CD4-positive, alpha-beta T cell (primary cell): Measurements from ENCODE around the gene EIF5A2. TPM values are rescaled to one million over a fixed set of nuclear protein-coding genes. Genes with fewer than 3 reads are reported as not detected.

ENCODE experiments used
- ATAC-seq: fragments of 200-7000 bp; cut with Tn5 transposase; one replicate; pipeline ENCODE4 v1.10.0; 2022; ENCODE audit warnings: mild to moderate bottlenecking; ENCODE audit not compliant: poor library complexity
- CTCF ChIA-PET: fragments of 350-600 bp; sonication (Branson Sonifier 250); formaldehyde crosslinking; loops from one replicate; lab custom pipeline; 2021; ENCODE audit warnings: antibody characterized with exemption, inconsistent platforms; lab: Charles Lee
- POLR2A ChIA-PET: fragments of 350-600 bp; sonication (Branson Sonifier 250); formaldehyde crosslinking; loops from one replicate; lab custom pipeline; 2021; ENCODE audit warnings: antibody characterized with exemption, inconsistent platforms; lab: Charles Lee
- DNase-seq, 14 experiments: peaks; one replicate each; pipeline ENCODE4 v3.0.0-alpha.2; 2013 to 2020; ENCODE audit warnings: mixed read lengths in 2 of 14
- H3K27ac ChIP-seq, 2 donors: one replicate each; pipeline versions ENCODE4 v1.5.1 to v1.7.0; 2013; ENCODE audit warnings: low read length in 2 of 2, low read depth in 1 of 2, mild to moderate bottlenecking in 1 of 2
- H3K27me3 ChIP-seq, 2 experiments: 1 replicate in 1 of 2; 2 replicates in 1 of 2; pipeline versions ENCODE4 v1.6.1 to v1.7.0; 2013; ENCODE audit warnings: low read length in 2 of 2, control low read depth in 1 of 2, mild to moderate bottlenecking in 1 of 2, moderate library complexity in 1 of 2; ENCODE audit not compliant: insufficient read depth in 2 of 2, control insufficient read depth in 1 of 2
- H3K36me3 ChIP-seq: one replicate; pipeline ENCODE4 v1.6.1; 2013; ENCODE audit warnings: low read length, control low read depth; ENCODE audit not compliant: insufficient read depth
- H3K4me1 ChIP-seq: one replicate; pipeline ENCODE4 v1.6.1; 2013; ENCODE audit warnings: low read length, control low read depth; ENCODE audit not compliant: insufficient read depth
- H3K4me3 ChIP-seq: one replicate; pipeline ENCODE4 v1.5.1; 2013; ENCODE audit warnings: mild to moderate bottlenecking, low read length, moderate library complexity
- H3K9me3 ChIP-seq, 2 experiments: 1 replicate in 1 of 2; 2 replicates in 1 of 2; pipeline versions ENCODE4 v1.6.1 to v1.7.0; 2013; ENCODE audit warnings: low read length in 2 of 2, mild to moderate bottlenecking in 2 of 2, control low read depth in 1 of 2, moderate library complexity in 1 of 2; ENCODE audit not compliant: control insufficient read depth in 1 of 2, insufficient read depth in 1 of 2
- H3K27ac Mint-ChIP-seq: one replicate; pipeline ENCODE4 v1.8.0; 2020; ENCODE audit warnings: mixed read lengths
- H3K27me3 Mint-ChIP-seq: one replicate; pipeline ENCODE4 v1.8.0; 2021; ENCODE audit warnings: mixed read lengths
- H3K36me3 Mint-ChIP-seq: one replicate; pipeline ENCODE4 v1.8.0; 2021; ENCODE audit warnings: low read depth, mixed read lengths
- H3K4me1 Mint-ChIP-seq: one replicate; pipeline ENCODE4 v1.8.0; 2021; ENCODE audit warnings: low read depth, mixed read lengths
- H3K4me3 Mint-ChIP-seq: one replicate; pipeline ENCODE4 v1.8.0; 2020; ENCODE audit warnings: mild to moderate bottlenecking, mixed read lengths
- H3K9me3 Mint-ChIP-seq: one replicate; pipeline ENCODE4 v1.8.0; 2020; ENCODE audit warnings: mixed read lengths
- CTCF ChIP-seq: fragments of 200-600 bp; IDR thresholded peaks from one replicate; pipeline ENCODE4 v1.8.0; 2022; ENCODE audit warnings: antibody characterized with exemption, mild to moderate bottlenecking
- intact Hi-C, 2 experiments: fragments of 100-400 bp; cut with DNase I in 1 of 2; cut with micrococcal nuclease in 1 of 2; formaldehyde crosslinking; loops; one replicate each; pipeline versions ENCODE4 v1.15.1 to v1.9.0; 2023 to 2025; cut with DNase I, micrococcal nuclease
- total RNA-seq, 174 experiments: library from RNA in 2 of 174; stranded (reverse) in 2 of 174; gene quantifications; one replicate each; pipeline ENCODE4 v1.2.3 and lab custom pipeline; 2021 to 2026

The EIF5A2 gene
- total RNA-seq, 2 experiments from 2014 or later = 10.6 to 13.7 TPM

- no peak for TF ChIP-seq CTCF
- DNase-seq (no peak), ATAC-seq (no peak)
- Mint-ChIP-seq H3K27ac (no peak overlapping the region), H3K9me3 (no peaks in the 10 kb centered on the region), H3K27me3 (no peaks in the 10 kb centered on the region), H3K36me3 (peaks cover 31% of the 10 kb centered on the region), H3K4me1 (peaks cover 15% of the 10 kb centered on the region), H3K4me3 (no peak overlapping the region)
- Histone ChIP-seq H3K9me3 (no peaks in the 10 kb centered on the region), H3K4me1 (peaks cover 10% of the 10 kb centered on the region), H3K27ac (no peak overlapping the region), H3K36me3 (peaks cover 32% of the 10 kb centered on the region), H3K27me3 (no peaks in the 10 kb centered on the region), H3K4me3 (no peak overlapping the region)
- ChIA-PET POLR2A (no interaction called here), CTCF (no interaction called here)
- intact Hi-C loops = loop anchor here in 1 of 2 experiments (10.0 kb wide), 1 partner anchor 679 kb away; the partner anchor contains the start of gene PHC3
Observed at GRCh38 chr3:170863816-170864215, 44.6 kb downstream of the EIF5A2 start.

DNA sequence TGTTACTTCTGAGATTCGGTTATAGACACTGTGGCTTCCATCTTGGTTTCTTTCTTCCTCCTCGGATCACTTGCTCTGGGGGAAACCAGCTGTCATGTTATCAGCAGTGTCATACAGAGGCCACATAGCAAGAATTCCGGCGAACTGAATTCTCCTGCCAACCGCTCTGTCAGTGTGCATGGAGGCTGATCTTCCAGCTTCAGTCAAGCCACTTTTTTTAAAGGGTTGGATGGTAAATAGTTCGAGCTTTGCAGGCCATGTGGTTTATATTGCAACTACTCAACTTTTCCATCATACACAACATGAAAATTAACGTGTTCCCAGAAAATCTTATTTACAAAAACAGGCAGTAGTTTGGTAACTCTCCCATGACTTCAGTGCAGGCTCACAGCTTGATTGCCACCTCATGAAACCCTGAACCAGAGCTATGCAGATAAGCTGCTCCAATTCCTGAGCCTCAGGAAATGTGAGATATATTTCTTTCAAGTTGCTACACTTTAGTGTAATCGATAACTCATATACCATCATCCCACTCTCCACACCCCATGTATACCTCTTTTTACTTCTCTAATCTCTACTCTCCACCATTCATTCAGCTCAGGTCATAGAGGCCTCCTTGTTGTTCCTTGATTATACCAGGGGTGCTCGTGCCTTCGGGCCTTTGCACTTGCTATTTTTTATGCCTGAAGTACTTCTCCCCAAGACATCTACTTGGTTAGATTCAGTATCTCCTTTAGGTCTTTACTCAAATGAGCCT lies 45.6 kb downstream of the EIF5A2 start:
- POLR2A ChIA-PET = interaction anchor here (1.0 kb wide), 1 partner anchor 11 kb away, joined by 3 read pairs; no protein-coding TSS in a partner anchor
- H3K27ac Mint-ChIP-seq = no peak overlapping the region

DNA sequence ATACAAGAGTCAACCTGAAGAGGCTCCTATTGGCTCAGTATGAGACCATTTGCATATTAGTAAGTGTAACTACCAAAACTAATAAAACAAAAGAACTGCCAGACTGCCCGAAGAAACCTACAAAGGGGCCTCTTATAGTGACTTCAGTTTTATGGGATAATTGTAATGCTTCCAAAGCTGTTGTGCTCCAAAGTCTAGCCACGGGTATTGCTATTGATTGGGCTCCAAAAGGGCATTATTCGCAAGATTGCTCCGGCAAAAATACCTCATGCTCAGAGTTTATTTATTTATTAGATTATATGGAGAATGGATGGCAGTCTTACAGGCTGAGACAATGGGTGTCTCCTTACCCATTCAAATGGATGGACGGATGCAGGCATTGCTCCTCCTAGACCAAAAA lies 49.8 kb downstream of the EIF5A2 start:
- Histone ChIP-seq H3K4me1 (no peaks in the 10 kb centered on the region), H3K4me3 (no peak overlapping the region), H3K36me3 (no peaks in the 10 kb centered on the region), H3K27ac (no peak overlapping the region), H3K27me3 (no peaks in the 10 kb centered on the region), H3K9me3 (no peaks in the 10 kb centered on the region)
- TF ChIP-seq CTCF = no peak
- DNase-seq (no peak), ATAC-seq (no peak)
- Mint-ChIP-seq H3K27me3 (no peaks in the 10 kb centered on the region), H3K9me3 (no peaks in the 10 kb centered on the region), H3K27ac (no peak overlapping the region), H3K4me3 (no peak overlapping the region), H3K36me3 (no peaks in the 10 kb centered on the region), H3K4me1 (no peaks in the 10 kb centered on the region)
- POLR2A ChIA-PET = no interaction called here
- CTCF ChIA-PET = no interaction called here
- intact Hi-C loops = no loop called here

More for the DNA sequence above, 45.6 kb downstream of the EIF5A2 start:
- H3K4me1 ChIP-seq = peaks cover 4% of the 10 kb centered on the region
- Mint-ChIP-seq H3K9me3 (no peaks in the 10 kb centered on the region), H3K36me3 (peaks cover 30% of the 10 kb centered on the region), H3K27me3 (no peaks in the 10 kb centered on the region), H3K4me3 (no peak overlapping the region), H3K4me1 (peaks cover 10% of the 10 kb centered on the region)
- CTCF ChIA-PET = no interaction called here
- no peaks in the 10 kb centered on the region for H3K9me3 ChIP-seq
- intact Hi-C loops = loop anchor here in 1 of 2 experiments (10.0 kb wide), 1 partner anchor 678 kb away; the partner anchor contains the start of gene PHC3
- no peak for ATAC-seq
- no peak overlapping the region for H3K27ac ChIP-seq
- H3K36me3 ChIP-seq = peaks cover 28% of the 10 kb centered on the region
- DNase-seq = no peak
- no peak overlapping the region for H3K4me3 ChIP-seq
- H3K27me3 ChIP-seq = no peaks in the 10 kb centered on the region
- no peak for TF ChIP-seq CTCF
